ENCODE results near the gene RPUSD4. TPM values are rescaled to one million over a fixed set of nuclear protein-coding genes. Genes with fewer than 3 reads are reported as not detected.

Gene RPUSD4, protein sequence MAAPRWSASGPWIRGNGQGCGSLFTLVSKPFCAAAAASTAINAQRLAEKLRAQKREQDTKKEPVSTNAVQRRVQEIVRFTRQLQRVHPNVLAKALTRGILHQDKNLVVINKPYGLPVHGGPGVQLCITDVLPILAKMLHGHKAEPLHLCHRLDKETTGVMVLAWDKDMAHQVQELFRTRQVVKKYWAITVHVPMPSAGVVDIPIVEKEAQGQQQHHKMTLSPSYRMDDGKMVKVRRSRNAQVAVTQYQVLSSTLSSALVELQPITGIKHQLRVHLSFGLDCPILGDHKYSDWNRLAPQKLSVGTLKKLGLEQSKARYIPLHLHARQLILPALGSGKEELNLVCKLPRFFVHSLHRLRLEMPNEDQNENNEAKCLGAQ
- 67.3 and 72.3 TPM in 2 replicates for total RNA-seq (2011; cell fraction: chromatin; rRNA removed; ENCODE audit: low replicate concordance)
- 44.7 and 53.4 TPM in 2 replicates for total RNA-seq (2011; cell fraction: nucleolus; rRNA removed)
- 62.1 and 73.7 TPM in 2 replicates for total RNA-seq (2011; cell fraction: nucleoplasm; rRNA removed)
- total RNA-seq (2014; rRNA removed) (37.6 and 43.1 TPM in 2 replicates), total RNA-seq (2014; rRNA removed; fragmentation: Illumina TruSeq; extraction: Trizol) (36.2 and 42.6 TPM in 2 replicates), total RNA-seq (2015; rRNA removed; fragmentation: Illumina TruSeq; extraction: Trizol) (36.5 and 39.0 TPM in 2 replicates), total RNA-seq (2021) (45.8 and 47.8 TPM in 2 replicates), polyA plus RNA-seq (2011; rRNA removed) (44.5 and 56.2 TPM in 2 replicates), polyA plus RNA-seq (2014; fragmentation: Illumina TruSeq; extraction: Trizol) (44.6 and 51.7 TPM in 2 replicates), polyA plus RNA-seq (2014; fragmentation: Nextera tagmentation; extraction: Ambion mirVana) (10 to 100 TPM; 27.4 to 52.8 TPM), polyA plus RNA-seq (2014; rRNA removed) (47.5 and 53.3 TPM in 2 replicates), polyA minus RNA-seq (2011; rRNA and poly(A)+ RNA removed) (79.2 and 130 TPM in 2 replicates), Bru-seq, nascent RNA (percentile 91 among the genes with signal in this experiment), BruChase-seq, experiment 1, labeled RNA remaining after a 2-hour chase (percentile 91 among the genes with signal in this experiment), BruChase-seq, experiment 2, labeled RNA remaining after a 6-hour chase (percentile 92 among the genes with signal in this experiment)
- 43.7 and 51.9 TPM in 2 replicates for polyA plus RNA-seq (2011; cell fraction: cytosol; rRNA removed)
- polyA plus RNA-seq (2011; cell fraction: nucleus; rRNA removed) = 48.9 and 90.2 TPM in 2 replicates
- 35.8 and 46.1 TPM in 2 replicates for polyA plus RNA-seq (2012)
- 16.5 and 34.6 TPM in 2 replicates for polyA minus RNA-seq (2011; cell fraction: cytosol; rRNA and poly(A)+ RNA removed)
- polyA minus RNA-seq (2011; cell fraction: nucleus; rRNA and poly(A)+ RNA removed) = 25.7 and 32.0 TPM in 2 replicates
- long read RNA-seq, experiment 1, transcript RPUSD4-201 (7 exons, 2,512 nt) = major isoform, 187 of 244 reads
- long read RNA-seq, experiment 1, partial matches to known transcripts = 36 of 244 reads
- long read RNA-seq, experiment 1, other reads (novel, unspliced or antisense) = 20 of 244 reads
- long read RNA-seq, experiment 2, transcript RPUSD4-201 (7 exons, 2,512 nt) = major isoform, 44 of 59 reads
- long read RNA-seq, experiment 2, partial matches to known transcripts = 4 of 59 reads
- long read RNA-seq, experiment 2, other reads (novel, unspliced or antisense) = 10 of 59 reads
- long read RNA-seq, experiment 3, transcript RPUSD4-201 (7 exons, 2,512 nt) = major isoform, 78 of 87 reads
- long read RNA-seq, experiment 3, partial matches to known transcripts = 3 of 87 reads
- long read RNA-seq, experiment 3, other reads (novel, unspliced or antisense) = 6 of 87 reads

DNA sequence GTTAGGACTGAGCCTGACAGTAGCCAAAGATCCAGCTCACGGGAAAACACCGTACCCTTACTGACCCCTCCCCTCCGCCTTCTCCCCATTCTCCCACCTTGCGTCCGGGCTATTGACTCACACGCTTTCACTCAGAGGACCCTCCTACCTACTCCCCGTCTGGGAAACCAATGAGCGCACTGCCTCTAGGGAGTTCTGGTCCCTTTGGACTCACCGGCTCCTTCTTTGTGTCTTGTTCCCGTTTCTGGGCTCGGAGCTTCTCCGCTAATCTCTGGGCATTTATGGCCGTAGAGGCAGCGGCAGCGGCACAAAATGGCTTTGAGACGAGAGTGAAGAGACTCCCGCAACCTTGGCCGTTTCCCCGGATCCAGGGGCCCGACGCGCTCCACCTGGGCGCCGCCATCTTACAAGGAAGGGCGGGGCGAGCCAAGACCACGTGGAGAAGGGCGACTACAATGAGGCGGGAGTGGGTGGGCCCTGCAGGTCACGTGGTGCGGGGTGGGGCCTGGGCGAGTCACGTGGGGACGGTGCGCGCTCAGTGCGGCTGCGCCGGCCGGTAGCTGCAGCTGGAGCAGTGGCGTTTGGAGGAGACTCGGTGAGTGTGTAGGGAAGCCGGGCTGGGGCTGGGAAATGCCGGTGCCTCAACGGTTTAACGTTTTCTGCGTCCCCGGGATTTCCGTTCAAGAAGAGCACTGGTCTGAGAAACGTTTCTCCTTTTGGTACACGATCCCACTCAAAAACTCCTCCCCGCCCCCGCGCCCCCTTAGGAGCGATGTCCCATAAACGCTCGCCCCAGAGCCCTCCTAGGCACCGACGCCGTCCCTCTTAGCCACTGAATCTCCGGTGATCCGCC lies at the start of gene RPUSD4, which contains the start of gene FAM118B:
Gene RPUSD4 (minus strand): TSS at position 415 of the 853 bp plus-strand sequence. CDS start 12 bp downstream, at position 403.
Gene FAM118B (plus strand): TSS at position 547 of the 853 bp plus-strand sequence. CDS start 23,220 bp downstream, outside the sequence.
- peak; percentile 92 for FAIRE-seq
- BruUV-seq (replicated peaks) = no TSS peak
- no peak for TF ChIP-seq ETV1 (tag; conservative IDR thresholded peaks at IDR 0.05; ENCODE audit: low read depth)
- TF ChIP-seq, protein P1, sequence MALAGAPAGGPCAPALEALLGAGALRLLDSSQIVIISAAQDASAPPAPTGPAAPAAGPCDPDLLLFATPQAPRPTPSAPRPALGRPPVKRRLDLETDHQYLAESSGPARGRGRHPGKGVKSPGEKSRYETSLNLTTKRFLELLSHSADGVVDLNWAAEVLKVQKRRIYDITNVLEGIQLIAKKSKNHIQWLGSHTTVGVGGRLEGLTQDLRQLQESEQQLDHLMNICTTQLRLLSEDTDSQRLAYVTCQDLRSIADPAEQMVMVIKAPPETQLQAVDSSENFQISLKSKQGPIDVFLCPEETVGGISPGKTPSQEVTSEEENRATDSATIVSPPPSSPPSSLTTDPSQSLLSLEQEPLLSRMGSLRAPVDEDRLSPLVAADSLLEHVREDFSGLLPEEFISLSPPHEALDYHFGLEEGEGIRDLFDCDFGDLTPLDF (CRISPR knock-in tag; IDR thresholded peaks at IDR 0.05) = no peak
- TF ChIP-seq NUFIP1 (IDR thresholded peaks at IDR 0.05; ENCODE audit: partially characterized antibody) = no peak
- no peak for TF ChIP-seq BACH1 (tag; IDR thresholded peaks at IDR 0.05)
- TF ChIP-seq MTA1 (IDR thresholded peaks at IDR 0.05; ENCODE audit: borderline replicate concordance) = no peak
- TF ChIP-seq ARNT (IDR thresholded peaks at IDR 0.05) = no peak
- TF ChIP-seq ZNF224 (CRISPR knock-in tag; IDR thresholded peaks at IDR 0.05) = no peak
- no peak for TF ChIP-seq SRSF7 (optimal IDR thresholded peaks at IDR 0.05; ENCODE audit: low read depth, low read length)
- TF ChIP-seq, protein P2, sequence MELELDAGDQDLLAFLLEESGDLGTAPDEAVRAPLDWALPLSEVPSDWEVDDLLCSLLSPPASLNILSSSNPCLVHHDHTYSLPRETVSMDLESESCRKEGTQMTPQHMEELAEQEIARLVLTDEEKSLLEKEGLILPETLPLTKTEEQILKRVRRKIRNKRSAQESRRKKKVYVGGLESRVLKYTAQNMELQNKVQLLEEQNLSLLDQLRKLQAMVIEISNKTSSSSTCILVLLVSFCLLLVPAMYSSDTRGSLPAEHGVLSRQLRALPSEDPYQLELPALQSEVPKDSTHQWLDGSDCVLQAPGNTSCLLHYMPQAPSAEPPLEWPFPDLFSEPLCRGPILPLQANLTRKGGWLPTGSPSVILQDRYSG (tag; conservative IDR thresholded peaks at IDR 0.05; ENCODE audit: low read depth) = no peak
- TF ChIP-seq ZNF146 (CRISPR knock-in tag; IDR thresholded peaks at IDR 0.05; ENCODE audit: unreplicated experiment) = no peak
- TF ChIP-seq SAFB (IDR thresholded peaks at IDR 0.05; ENCODE audit: borderline replicate concordance, low read depth, low read length) = no peak
- no peak for TF ChIP-seq ZNF830 (CRISPR knock-in tag; IDR thresholded peaks at IDR 0.05)

More for the DNA sequence above, at the start of gene RPUSD4, which contains the start of gene FAM118B:
- H3K4me1 ChIP-seq (replicated peaks in 1 of 2; ENCODE audit: control insufficient read depth in 2 of 2, insufficient read depth in 2 of 2, low read length in 2 of 2) = peaks cover 0 to 10% of the 10 kb centered on the region in 2 experiments; a peak in 1 of 5 replicates
- H3K9ac ChIP-seq (ENCODE audit: insufficient read depth in 1 of 2, low read depth in 2 of 2, low read length in 2 of 2) = peak within 1 kb of the TSS; percentile 80 to 98
- in situ Hi-C loops (cut with MboI) (no loop called here), intact Hi-C loops (cut with micrococcal nuclease) (loop anchor here (2.0 kb wide), 1 partner anchor 57 kb away; the partner anchor contains the start of genes FOXRED1 and SRPRA)
- CTCF ChIA-PET (ENCODE audit: low intra/inter-chr PET ratio) = no interaction called here
- H3K27ac ChIP-seq (ENCODE audit: extremely low read depth, low read depth, low read length) = peak within 1 kb of the TSS; percentile 69
- peaks cover 55% of the 10 kb centered on the region for H3K79me2 ChIP-seq (ENCODE audit: control insufficient read depth, insufficient read depth, low read length)
- DNase-seq (ENCODE audit: extremely low read depth in 1 of 4, low spot score in 3 of 4) (peak; percentile 97 to 99 (median 99)), ATAC-seq (peak; percentile 97)
- H3K36me3 ChIP-seq (ENCODE audit: control insufficient read depth, insufficient read depth, low read length) = peaks cover 39% of the 10 kb centered on the region
- under 1% methylated on average over 61 of the region's 62 CpGs for WGBS (ENCODE audit: insufficient coverage, low coverage, missing lambda C conversion rate)
- POLR2A ChIA-PET = interaction anchor here (0.6 to 3.2 kb wide), 9 partner anchors 9 to 1330 kb away, joined by 3 to 11 read pairs (median 4); partner anchors contain the start of gene PUS3
- H4K20me1 ChIP-seq (replicated peaks; ENCODE audit: control insufficient read depth, insufficient read depth, low read length) = no peaks in the 10 kb centered on the region
- no peaks in the 10 kb centered on the region for H3K9me3 ChIP-seq (replicated peaks; ENCODE audit: control insufficient read depth, insufficient read depth, low read depth, low read length)
- H3K27me3 ChIP-seq (ENCODE audit: control insufficient read depth in 2 of 2, insufficient read depth in 2 of 2, low read length in 2 of 2) = no peaks in the 10 kb centered on the region
- H3K4me3 ChIP-seq = peak within 1 kb of the TSS; percentile 73
- no peaks in the 10 kb centered on the region for H3K9me1 ChIP-seq (ENCODE audit: control insufficient read depth, insufficient read depth, low read length)
- peak within 1 kb of the TSS; percentile 90 for H2AFZ ChIP-seq (ENCODE audit: low read depth, low read length)
- peak within 1 kb of the TSS; percentile 87 for H3K4me2 ChIP-seq (ENCODE audit: insufficient read depth, low read length)

All from K562 (cell line).